ENCODE measurements around the gene PTPRK.

PTPRK gene

GRCh38 chr6:128406453-128406852 is 113.9 kb downstream of the PTPRK start:
- H3K27ac ChIP-seq = no peak overlapping the region
- TF ChIP-seq ZFX (IDR thresholded peaks at IDR 0.05) (no peak), CTCF (conservative IDR thresholded peaks at IDR 0.05) (no peak)

- H3K27ac ChIP-seq = no peak overlapping the region
- TF ChIP-seq CTCF (conservative IDR thresholded peaks at IDR 0.05) (no peak), ZFX (IDR thresholded peaks at IDR 0.05) (no peak)
Observed at GRCh38 chr6:128403618-128404444, 116.6 kb downstream of the PTPRK start.

GRCh38 chr6:128400875-128401274 is 119.5 kb downstream of the PTPRK start:
- TF ChIP-seq CTCF (conservative IDR thresholded peaks at IDR 0.05) = no peak
- no peak overlapping the region for H3K27ac ChIP-seq

GRCh38 chr6:128397996-128398395 is 122.4 kb downstream of the PTPRK start:
- no peak overlapping the region for H3K27ac ChIP-seq
- TF ChIP-seq ZFX (IDR thresholded peaks at IDR 0.05) (no peak), CTCF (conservative IDR thresholded peaks at IDR 0.05) (no peak)

- no peak overlapping the region for H3K27ac ChIP-seq
- TF ChIP-seq CTCF (conservative IDR thresholded peaks at IDR 0.05) (no peak), ZFX (IDR thresholded peaks at IDR 0.05) (no peak)
Observed at GRCh38 chr6:128395596-128395995, 124.8 kb downstream of the PTPRK start.

GRCh38 chr6:128395188-128395587 is 125.2 kb downstream of the PTPRK start:
- TF ChIP-seq ZFX (IDR thresholded peaks at IDR 0.05) (no peak), CTCF (conservative IDR thresholded peaks at IDR 0.05) (no peak)
- no peak overlapping the region for H3K27ac ChIP-seq

- no peak overlapping the region for H3K27ac ChIP-seq
- TF ChIP-seq ZFX (IDR thresholded peaks at IDR 0.05) = no peak
- TF ChIP-seq CTCF (conservative IDR thresholded peaks at IDR 0.05) = no peak
Observed at GRCh38 chr6:128394167-128394566, 126.2 kb downstream of the PTPRK start.
